PC-3 (cell line): ENCODE data around the gene NTN1.

ENCODE experiments used
- EZH2 ChIP-seq: fragments of 300-600 bp; sonication (generic); IDR thresholded peaks from one replicate; pipeline ENCODE4 v1.6.1; 2017; ENCODE audit warnings: antibody characterized with exemption, mild to moderate bottlenecking, low read length; ENCODE audit not compliant: unreplicated experiment
- EZH2phosphoT487 ChIP-seq: fragments of 300-600 bp; sonication (generic); IDR thresholded peaks from 2 replicates; pipeline ENCODE4 v1.6.1; 2018; ENCODE audit warnings: mild to moderate bottlenecking, antibody characterized with exemption, low read length, borderline replicate concordance
- TF ChIP-seq, protein P1 (sequence below): fragments of 300-600 bp; sonication (generic); conservative IDR thresholded peaks from 2 replicates; pipeline ENCODE4 v1.5.1; 2017; ENCODE audit warnings: antibody characterized with exemption, low read depth, mild to moderate bottlenecking, low read length

DNA sequence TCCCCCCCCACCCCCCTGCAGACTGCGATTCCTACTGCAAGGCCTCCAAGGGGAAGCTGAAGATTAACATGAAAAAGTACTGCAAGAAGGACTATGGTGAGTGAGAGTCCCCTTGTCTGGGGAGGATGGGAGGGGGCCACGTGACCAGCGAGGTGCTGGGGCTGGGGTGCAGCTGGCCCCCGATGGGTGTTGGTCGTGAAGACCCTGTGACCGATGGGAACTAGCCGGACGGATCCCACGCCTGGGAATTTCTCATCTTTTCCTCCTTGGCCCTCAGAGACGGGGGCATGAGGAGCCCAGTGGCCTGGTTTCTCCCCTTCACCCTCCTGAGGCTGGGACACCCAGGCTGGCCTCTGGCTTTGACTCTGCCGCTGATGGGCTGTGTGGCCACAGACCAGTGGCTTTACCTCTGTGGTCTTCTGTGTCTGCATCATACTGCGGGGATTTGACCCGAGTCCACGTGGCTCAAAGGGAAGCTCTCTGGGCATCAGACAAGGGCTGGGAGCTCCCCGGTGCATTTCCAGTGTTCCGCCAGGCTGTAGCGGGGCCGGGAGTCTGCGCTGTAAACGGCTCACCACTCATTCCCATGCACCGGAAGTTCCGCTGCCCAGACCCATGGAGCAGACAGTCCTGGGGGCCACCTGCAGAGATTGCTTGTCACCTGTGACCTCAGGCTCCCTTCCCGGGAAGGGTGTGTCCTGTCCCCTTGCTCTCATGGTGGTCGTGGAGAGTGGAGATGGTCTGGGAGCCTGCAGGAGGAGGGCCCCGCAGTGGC is 200.0 kb downstream of the NTN1 start:
- TF ChIP-seq, protein P1, sequence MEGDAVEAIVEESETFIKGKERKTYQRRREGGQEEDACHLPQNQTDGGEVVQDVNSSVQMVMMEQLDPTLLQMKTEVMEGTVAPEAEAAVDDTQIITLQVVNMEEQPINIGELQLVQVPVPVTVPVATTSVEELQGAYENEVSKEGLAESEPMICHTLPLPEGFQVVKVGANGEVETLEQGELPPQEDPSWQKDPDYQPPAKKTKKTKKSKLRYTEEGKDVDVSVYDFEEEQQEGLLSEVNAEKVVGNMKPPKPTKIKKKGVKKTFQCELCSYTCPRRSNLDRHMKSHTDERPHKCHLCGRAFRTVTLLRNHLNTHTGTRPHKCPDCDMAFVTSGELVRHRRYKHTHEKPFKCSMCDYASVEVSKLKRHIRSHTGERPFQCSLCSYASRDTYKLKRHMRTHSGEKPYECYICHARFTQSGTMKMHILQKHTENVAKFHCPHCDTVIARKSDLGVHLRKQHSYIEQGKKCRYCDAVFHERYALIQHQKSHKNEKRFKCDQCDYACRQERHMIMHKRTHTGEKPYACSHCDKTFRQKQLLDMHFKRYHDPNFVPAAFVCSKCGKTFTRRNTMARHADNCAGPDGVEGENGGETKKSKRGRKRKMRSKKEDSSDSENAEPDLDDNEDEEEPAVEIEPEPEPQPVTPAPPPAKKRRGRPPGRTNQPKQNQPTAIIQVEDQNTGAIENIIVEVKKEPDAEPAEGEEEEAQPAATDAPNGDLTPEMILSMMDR, result no peak
- TF ChIP-seq EZH2 (no peak), EZH2phosphoT487 (no peak)
